HL-60/S4 treated with phorbol 12-myristate 13-acetate at 8.2 ng/mL for 4 days and 3 days (cell line): ENCODE results near the gene ROCK2.
"Not testable (repeated sequence)": the region's sequence is repeated elsewhere in the genome, so short reads cannot be mapped to it uniquely, and the experiment has no call there.

ENCODE experiments used
- in situ Hi-C: fragments of 300-500 bp; cut with MboI; formaldehyde crosslinking; loops from 2 replicates; pipeline ENCODE4 v1.15.0; 2022; ENCODE audit warnings: low sequenced_read_pairs

The ROCK2 gene

DNA sequence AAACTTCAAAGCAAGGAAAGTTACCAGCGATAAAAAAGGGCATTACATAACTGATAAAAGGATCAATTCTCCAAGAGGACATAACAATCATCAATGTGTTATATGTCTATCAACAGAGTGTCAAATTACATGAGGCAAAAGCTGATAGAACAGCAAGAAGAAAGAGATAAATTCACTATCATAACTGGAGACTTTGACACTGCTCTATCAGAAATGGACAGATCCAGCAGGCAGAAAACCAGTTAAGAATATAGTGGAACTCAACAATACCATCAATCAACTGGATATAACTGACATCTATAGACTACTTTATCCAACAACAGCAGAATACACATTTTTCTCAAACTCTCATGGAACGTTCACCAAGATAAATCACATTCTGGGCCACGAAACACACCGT is 65.0 kb downstream of the ROCK2 start:
- in situ Hi-C loops = no loop called here

DNA sequence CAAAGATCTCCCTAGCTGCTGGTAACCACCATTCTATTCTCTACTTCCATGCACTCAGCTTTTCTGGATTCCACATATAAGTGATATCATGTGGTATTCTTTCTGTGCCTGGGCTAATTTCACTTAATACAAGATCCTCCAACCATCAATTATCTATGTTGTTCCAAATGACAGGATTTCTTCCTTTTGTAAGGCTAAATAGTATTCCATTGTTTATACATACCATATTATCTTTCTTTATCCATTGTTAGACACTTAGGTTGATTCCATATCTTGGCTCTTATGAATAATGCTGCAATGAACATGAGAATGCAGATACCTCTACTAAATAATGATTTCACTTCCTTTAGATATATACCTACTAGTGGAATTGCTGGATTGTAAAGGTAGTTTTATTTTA is 66.2 kb downstream of the ROCK2 start:
- in situ Hi-C loops = no loop called here

DNA sequence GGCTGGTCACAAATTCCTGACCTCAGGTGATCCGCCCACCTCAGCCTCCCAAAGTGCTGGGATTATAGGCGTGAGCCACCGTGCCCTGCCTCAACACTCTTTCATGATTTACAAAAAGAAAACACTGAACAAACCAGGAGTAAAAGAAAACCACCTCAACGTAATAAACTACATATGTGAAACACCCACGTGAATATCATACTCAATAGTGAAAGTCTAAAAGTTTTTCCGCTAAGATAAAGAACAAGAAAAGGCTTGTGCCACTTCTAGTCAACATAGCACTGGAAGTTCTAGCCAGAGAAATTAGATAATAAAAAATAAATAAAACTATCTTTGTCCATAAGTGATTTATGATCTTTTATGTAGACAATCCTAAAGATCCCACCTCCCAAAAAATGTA is 68.5 kb downstream of the ROCK2 start:
- in situ Hi-C loops = no loop called here

DNA sequence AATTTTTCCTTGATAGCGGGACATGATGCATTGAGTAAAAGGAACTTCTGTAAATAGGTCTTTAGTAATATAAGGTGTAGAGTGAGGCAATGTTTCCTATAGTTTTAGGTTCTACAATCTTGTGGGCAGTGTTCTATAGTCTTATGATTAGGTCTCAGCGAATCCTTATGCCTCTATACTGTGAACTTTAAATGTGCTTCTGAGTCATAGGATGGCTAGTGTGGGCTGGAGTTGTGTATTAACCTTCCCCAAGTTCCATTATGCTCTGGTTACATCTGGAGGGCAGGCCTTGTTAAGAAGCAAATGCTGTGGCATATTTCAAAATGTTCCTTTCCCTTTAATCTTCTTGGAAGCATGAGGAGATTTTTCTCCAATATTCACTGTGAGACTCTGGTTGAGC is 73.5 kb downstream of the ROCK2 start:
- in situ Hi-C loops = no loop called here

DNA sequence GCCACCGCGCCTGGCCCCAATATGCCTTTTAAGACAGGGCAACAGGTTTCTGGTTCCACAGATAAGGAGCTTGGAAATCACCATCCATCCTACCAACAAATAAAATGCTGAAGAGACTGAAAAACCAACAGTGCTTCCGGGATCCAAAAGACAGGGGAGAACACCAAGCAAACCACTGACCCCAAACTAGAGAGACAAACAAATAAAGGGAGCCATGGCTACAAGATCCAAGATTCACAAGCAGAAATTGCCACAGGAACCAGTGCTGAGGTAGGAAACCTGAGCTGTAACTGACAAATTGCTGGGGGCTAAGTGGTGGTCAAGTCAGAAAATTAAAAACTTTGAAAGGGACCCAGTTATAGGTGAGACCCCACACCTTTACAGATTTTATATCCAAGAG is 76.5 kb downstream of the ROCK2 start:
- in situ Hi-C loops = no loop called here

DNA sequence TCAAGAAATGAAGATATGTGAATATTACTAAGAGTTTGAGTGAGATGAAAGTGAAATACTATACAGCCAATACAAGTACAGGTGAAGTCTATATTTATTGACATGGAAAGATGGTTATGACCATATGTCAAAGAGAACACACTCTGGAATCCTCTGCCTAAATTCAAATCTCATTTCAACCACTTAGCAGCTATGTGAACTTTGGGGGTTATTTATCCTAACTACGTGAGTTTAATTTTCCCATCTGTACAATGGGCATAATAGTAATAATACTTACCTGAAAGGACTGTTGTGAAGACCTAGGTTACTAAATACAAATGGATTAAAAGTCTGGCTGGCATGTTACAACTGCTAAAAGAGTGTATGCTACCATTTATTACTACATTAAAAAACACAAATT is 79.6 kb downstream of the ROCK2 start:
- in situ Hi-C loops = no loop called here

DNA sequence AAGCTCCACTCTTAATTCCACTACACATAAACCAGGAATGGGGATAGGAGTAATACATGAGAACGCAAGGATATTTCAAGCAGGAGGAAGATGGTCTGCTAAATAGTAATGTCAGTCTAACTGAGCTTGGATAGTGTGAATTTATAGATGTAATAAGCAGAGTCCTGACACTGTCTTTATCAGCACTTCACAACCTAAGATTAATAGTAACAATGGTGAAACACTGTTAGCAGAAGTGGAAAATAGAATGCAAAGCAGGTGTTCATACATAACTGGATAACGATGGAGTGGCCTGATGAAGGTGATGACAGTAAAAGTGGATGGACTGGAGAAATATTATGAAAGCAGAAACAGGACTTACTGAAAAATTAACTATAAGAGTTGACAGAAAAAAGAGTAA is 80.4 kb downstream of the ROCK2 start:
- in situ Hi-C loops = no loop called here

DNA sequence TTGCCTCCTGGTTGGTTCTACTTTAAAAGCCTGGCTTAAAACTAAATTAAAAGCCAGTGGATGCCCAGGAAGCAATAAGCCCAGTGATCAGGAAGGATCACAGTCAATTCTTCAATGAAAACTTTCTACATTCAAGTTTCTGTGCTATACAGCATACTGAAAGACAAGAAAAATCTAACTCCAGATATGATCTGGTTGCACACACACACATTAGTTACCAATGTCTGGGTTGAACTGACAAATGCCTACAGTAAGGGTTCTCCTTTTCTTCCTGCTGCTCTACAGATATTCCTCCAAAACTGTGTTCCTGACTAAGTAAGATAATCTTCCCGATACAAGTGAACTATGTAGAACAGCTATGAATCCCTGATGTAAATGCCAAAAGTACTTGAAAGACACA is 81.3 kb downstream of the ROCK2 start:
- in situ Hi-C loops = no loop called here

DNA sequence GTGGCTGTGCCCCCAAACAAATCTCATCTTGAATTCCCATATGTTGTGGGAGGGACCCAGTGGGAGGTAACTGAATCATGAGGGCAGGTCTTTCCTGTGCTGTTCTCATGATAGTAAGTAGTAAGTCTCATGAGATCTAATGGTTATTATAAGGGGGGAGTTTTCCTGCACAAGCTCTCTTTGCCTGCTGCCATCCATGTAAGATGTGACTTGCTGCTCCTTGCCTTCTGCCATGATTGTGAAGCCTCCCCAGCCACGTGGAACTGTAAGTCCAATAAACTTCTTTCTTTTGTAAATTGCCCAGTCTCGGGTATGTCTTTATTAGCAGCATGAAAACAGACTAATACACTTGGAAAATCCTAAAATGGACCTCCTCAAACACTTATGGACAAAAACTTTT is 82.0 kb downstream of the ROCK2 start:
- in situ Hi-C loops = not testable (repeated sequence)

DNA sequence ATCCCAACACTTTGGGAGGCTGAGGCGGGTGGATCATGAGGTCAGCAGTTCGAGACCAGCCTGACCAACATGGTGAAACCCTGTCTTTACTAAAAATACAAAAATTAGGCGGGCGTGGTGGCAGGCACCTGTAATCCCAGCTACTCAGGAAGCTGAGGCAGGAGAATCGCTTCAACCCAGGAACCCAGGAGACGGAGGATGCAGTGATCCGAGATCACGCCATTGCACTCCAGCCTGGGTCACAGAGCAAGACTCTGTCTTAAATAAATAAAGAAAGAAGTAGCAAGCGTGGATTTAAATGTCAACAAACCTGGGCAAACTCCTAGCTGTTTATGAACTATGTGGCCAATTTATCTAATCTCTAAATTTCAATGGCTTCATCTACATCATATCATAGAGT is 82.9 kb downstream of the ROCK2 start:
- in situ Hi-C loops = not testable (repeated sequence)

DNA sequence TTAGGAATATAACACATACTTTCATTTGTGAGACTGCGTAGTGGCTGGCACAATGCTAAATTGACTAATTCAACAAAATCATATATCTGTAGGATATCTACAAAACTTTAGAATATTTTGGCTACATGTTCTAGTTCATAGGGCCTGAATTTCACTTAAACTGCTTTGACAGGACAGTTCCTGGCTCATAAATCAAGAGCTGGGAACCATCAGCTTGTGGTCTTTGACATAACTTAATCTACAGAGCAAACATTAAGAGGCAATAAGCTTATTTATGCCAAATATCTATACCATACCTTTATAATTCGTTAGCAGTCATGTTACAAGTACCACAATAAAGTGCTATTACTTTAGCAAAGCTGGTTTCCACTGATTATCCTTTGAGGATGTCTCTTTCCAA is 83.5 kb downstream of the ROCK2 start:
- in situ Hi-C loops = no loop called here

DNA sequence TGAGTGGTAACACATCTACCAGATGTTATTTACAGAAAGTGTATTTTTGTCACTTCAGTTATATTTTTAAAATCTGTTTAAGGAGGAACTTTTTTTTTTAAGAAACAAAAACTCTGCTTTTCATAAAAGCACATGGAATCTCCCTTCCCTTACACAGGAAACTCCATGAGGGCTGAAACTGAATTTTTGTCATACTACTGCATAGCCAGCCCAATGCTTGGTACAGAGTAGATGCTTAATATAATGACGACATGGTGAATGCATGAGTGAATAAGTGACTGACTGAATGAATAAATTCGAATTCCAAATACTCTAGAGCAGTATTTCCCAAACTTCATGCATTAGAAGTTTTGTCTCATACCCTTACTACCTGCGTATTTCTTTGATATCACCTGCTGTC is 86.5 kb downstream of the ROCK2 start:
- in situ Hi-C loops = no loop called here

DNA sequence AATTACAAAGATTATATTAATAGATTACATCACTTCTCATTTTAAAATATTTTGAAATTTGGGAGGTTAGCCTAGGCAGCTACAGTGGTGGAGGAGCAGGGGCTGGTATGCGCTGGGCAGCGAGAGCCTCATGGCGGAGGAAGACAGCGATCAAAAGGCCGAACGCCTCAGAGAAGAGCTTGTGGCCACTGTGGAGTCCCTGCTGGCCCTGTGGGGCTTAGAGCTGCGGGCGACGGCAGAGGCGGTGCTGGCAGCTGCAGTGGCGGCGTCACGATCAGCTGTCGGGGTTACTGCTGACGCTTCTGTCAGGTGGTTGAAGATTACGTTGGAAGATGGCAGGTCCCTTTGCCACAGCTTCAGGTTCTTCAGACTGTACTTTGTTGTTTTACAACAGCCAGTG is 87.4 kb downstream of the ROCK2 start:
- in situ Hi-C loops = no loop called here

DNA sequence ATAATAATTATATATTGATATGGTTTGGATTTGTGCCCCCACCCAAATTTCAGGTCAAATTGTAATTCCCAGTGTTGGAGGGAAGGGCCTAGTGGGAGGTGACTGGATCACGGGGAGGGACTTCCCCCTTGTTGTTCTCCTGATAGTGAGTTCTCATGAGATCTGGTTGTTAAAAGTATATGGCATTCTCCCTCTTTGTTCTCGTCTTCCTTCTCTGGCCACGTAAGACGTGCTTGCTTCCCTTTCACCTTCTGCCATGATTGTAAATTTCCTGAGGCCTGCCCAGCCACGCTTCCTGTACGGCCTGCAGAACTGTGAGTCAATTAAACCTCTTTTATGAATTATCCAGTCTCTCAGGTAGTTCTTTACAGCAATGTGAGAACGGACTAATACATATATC is 88.3 kb downstream of the ROCK2 start:
- in situ Hi-C loops = no loop called here

DNA sequence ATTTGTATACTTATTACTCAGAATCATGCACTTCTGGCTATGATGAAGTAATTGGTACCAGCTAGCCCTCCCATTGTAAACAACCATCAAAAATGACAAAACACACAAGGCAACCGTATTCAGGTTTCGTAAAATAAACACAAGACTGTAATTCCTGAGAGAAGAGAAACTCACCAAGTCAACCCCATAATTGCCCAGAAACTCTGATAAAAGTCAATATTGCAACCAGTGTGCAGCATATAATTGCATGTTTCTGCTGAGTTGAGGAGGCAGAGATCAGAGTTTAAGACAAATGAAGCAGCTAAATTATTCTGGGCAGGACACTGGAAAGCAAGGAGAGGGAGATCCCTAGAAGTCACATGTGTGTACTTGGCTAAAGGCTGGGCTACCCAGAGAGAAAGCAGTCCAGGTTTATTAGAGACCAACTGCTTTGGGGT is 90.3 kb downstream of the ROCK2 start:
- in situ Hi-C loops = no loop called here

DNA sequence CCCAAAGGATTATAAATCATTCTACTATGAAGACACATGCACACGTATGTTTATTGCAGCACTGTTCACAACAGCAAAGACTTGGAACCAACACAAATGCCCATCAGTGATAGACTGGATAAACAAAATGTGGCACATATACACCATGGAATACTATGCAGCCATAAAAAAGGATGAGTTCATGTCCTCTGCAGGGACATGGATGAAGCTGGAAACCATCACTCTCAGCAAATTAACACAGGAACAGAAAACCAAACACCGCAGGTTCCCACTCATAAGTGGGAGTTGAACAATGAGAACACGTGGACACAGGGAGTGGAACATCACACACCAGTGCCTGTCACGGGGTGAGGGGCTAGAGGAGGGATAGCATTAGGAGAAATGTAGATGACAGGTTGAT is 92.0 kb downstream of the ROCK2 start:
- in situ Hi-C loops = not testable (repeated sequence)

DNA sequence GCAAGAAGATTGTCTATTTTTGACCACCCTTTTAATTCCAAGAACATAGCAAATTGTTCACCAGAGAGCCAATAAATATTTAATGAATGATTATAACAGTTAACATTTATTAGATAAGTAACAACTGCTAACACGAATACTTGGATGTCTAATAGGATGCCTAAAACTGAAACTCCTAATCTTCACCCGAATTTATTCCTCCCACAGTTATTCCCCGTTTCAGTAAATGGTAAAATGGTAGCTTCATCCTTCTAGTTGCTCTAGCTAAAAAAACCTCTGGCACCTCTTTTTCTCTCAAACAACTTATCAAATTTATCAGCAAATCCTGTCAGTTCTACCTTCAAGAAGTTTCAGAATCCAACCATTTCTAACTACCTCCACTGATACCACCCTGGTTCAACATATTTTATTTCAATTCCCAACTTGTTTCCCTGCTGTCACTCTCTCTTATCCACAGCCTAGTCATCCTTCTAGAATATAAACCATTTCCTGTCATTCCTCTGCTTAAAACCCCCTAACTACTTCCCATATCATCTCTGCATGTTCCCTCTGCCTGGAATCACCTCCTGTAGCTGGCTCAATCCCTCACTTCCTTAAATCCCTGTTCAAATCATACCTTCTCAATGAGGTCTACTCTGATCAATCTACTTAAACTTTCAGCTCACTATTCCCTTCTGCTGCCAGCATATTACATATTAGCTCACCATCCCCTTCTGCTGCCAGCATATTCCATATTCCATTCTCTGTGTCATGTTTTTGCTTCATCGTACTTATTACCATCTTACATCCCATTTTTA is 93.8 kb downstream of the ROCK2 start:
- in situ Hi-C loops = no loop called here

DNA sequence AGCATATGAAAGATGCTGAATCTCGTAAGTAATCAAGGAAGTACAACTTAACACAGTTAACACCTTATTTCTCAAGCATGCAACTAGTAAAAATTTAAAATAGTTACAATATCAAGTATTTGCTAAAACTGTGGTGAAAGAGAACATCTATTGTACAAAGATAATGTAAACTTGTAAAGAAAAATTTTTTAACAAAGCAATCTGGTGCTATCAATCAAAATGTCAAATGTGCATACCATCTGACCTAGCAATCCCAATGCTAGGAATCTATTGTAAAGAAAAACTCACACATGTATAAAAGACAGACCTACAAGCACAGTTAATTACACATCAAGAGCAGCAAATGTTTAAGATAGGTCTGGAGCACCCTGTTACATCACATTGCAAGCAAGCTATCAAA is 99.1 kb downstream of the ROCK2 start:
- in situ Hi-C loops = no loop called here

DNA sequence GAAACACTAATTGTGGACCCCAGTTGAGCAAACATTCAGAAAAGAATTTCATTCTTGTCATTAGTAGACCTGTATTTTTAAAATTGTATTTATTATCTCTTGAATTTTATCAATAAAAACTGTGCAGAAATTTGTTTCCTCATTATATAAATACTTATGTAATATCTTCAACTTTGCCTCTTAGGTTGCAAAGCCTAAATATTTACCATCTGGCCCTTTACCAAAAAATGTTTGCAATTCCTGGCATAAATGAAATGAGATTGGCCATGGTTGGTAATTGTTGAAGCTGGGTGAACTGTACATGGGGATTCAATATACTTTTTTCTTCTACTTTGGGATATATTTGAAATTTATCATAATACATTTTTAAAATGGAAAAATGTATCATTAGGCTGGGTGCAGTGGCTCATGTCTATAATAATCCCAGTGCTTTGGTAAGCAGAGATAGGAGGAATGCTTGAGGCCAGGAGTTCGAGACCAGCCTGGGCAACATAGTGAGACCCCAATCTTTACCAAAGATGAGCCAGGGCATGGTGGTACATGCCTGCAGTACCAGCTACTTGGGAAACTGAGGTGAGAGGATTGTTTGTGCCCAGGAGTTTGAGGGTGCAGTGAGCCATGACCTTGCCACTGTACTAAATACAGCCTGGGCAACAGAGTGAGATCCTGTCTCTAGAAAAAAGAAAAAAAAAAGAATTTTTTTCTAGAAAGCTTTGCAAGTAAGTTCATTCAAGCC is 100.2 kb downstream of the ROCK2 start:
- in situ Hi-C loops = no loop called here

DNA sequence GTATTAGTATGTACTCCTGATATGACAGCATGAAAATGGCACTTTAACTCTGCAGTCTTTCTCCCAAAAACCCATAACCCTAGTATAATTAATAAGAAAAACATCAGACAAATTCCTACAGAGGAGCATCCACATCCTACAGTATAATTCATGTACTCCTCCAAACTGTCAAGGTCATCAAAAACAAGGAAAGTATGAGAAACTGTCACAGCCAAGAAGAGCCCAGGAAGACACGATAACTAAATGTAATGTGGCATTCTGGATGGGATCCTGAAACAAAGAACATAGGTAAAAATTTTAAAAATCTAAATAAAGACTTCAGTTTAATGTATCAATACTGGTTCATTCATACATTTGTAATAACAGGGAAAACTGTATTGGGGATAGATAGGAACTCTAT is 100.9 kb downstream of the ROCK2 start:
- in situ Hi-C loops = no loop called here

DNA sequence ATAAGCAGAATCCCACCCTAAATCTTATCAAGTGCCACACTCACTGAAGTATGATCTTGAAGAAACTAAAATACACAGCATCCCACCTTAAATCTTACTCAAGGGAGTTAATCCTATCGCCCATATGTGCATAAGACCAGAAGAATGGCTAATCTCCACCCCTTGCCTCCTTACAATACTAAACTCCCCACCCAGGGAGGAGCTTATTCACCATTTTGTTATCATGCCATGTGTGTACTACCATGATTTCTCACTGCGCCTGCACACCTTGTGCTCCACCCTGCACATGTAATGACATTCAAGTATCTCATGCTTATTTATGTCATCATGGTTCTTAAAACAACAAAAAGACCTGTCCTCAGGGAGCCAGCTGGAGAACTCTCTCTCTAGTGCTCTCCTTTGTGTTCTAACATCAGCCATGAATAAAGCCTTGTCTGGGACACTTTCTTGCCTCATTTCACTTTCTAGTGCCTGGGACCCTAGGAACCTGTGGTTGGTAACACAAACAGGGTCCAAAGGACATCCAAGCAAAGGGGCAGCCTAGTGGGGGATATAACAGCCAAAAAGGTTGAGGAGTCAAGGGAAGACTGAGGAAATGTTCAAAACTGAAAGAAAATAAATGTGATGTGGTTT is 101.8 kb downstream of the ROCK2 start:
- in situ Hi-C loops = no loop called here
